Activated CD4-positive, CD25-positive, alpha-beta regulatory T cell treated with anti-CD3 and anti-CD28 coated beads, Interleukin-2, amount 50 U/mL, for 16 hours (primary cell): ENCODE results near the gene PIAS4.

Experiments
- DNase-seq: peaks from one replicate; pipeline ENCODE4 v3.0.0-alpha.2; 2020; ENCODE audit warnings: low read depth, low spot score

PIAS4 gene

DNA sequence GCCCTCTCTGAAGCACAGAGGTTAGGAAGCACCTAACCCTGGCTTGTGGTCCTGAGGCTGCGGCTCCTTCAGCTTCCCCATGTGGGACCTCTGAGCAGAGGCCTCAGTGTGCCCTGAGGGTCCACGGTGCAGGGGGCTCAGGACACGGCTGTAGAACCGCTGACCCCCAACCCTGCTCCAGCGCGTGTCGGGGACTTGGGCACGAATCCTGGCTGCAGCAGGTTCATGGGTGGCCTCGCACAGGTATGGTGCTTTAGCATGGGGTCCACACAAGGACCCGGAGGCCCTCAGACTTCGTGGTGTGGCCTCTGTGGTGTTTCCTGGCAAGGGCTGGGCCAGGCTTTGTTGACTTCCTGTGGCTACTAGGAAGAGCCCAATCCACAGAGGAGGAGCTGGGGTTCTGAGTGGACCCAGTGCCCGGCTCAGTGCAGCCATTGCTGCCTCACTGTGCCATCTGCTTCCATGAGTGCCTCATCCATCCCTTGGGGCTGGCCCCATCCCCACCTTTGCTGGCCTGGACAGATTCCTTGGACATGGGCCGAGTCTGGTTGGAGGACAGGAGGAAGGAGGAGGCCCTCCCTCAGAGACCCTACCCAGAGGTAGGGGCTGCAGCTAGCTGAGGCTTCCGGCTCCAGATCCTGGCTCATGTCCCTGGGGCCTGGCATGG is 34.7 kb downstream of the PIAS4 start:
- DNase-seq = no peak

DNA sequence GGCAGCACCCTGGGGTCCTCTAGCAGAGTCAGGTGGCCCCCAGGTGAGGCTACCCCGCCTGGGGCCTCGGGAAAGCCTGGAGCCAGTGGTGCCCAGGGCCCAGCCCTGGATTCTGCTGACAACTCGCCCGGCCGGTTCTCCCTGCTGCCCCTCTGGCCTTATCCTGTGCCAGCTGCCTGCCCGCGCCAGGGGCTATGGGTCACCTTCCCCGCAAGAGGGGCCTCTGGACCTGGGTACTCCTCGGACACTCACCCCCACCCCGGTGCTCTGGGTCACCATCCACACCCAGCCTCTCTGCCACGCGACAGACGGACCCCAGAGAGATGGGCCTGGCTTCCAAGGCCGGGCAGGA is 35.2 kb downstream of the PIAS4 start:
- DNase-seq = no peak

DNA sequence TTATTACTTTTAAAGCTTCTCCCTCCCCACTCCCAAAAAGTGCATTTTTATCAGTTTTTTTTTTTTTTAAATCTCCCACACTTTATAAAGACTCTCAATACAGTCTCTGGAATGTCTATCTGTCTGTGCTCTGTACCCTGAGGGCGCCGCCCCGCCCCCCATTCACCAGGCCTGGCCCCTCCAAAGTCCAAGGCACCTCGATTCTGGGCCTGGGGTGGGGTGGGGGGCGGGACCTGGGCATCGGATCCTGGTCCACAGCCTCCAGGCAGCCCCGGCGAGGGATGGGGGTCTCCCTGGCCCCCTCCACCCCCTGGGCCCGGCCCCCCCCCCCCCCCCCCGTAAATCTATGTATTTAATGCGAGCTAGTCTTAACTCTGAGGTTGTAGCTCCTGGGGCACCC is 35.9 kb downstream of the PIAS4 start:
- DNase-seq = no peak

DNA sequence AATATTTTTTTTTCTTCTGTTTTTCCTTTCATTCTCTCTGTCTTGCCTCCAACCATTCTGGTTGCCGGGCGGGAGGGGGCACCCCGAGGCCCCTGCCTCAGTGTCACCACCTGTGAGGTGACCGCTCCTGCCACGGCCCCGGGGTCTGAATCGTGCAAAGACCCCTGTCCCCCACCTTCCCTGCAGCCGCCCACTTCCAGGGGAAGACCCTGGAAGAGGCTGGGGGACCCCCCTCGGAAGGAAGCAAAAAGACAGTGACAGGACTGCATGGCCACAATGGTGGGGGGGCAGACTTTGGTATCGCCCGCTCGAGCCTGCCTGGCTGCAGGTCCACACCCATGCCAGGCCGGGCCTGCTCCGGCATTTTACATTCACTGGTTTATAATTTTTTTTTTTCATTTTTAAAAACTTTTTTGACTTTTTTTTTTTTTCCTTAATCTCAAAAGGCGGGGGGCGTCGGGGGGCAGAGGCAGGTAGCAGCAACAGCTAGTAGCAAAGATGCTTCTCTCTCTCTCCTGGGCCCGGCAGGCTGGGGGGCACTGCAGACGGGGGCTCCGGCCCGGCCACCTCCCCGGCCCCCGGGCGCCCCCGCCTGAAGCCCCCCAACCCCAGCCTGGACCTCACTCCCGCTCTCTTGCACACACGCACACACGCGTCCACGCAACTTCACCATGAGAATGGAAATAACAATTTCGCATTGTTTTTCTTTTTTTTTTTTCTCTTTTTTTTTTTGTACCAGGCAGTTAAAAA is 36.6 kb downstream of the PIAS4 start:
- DNase-seq = no peak

DNA sequence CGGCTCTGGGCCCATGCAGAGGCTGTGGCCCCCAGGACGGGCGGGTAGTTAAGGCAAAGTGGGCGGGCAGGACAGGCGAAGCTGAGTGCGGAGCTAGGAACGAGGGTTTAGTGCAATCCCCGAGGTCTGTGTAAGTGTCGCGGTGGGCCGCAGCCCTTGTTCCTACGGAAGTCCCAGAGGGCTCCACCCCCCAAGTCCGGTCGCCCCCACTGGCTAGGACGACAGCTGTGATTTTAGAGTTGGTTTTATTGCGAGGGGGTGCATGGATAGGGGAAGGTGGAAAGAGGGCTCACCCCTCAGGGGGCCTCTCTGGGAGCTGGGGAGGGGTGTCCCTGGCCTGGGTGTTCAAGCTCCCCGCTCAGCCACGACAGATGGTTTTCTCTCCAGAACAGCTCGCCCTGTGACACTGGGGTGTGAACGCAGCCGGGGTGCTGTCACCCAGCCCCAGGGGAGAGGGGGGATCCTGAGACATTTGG is 37.5 kb downstream of the PIAS4 start:
- DNase-seq = no peak

DNA sequence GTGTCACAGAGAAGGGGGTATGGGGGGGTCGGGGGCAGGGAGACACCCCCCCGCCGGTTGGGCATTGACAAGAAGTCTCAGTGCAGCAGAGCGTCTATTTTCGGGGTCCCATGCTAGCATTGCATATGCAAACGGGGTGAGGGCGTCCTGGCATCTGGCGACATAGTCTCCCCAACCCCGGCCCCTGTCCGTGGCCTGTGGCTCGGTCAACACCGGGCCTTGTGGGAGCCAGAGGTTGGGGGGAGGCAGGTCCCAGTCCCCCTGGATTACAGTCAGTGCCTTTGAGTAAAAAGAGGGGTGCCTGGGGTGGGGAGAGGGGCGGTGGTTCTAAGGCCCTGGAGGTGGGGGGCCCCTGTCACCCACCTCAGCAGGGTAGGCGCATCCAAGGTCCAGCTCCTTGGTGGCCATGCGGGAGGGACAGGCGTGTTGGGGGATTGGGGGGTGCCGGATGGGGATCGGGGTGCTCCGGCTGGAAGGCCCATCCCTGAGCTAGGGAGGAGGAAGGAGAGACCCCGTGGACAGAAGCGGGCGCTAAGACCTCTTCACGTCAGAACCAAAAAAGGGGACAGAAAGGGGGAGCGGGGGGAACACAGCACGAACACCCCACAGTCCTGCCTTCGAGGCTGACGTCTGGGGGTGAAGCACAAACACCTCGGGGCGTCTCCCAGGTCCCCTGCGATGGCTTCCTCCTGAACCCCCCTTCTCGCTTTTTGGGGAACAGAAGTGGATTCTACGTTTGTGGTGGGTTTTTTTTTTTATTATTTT is 38.2 kb downstream of the PIAS4 start:
- DNase-seq = no peak

DNA sequence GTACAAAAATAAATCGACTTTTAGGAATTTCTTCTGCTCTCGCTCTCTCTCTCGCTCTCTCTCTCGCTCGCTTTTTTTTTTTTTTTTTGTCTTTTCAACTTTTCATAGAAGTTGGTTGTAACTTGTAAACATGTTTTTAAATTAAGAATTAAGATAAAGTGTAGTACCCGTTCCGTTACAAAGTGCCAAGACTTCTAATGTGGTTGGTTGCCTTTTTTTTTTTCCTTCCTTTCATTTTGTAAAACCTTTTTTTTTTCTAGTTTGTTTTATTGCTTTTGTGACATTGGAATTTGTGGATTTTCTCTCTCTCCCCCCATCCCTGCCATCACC is 38.8 kb downstream of the PIAS4 start:
- DNase-seq = no peak

DNA sequence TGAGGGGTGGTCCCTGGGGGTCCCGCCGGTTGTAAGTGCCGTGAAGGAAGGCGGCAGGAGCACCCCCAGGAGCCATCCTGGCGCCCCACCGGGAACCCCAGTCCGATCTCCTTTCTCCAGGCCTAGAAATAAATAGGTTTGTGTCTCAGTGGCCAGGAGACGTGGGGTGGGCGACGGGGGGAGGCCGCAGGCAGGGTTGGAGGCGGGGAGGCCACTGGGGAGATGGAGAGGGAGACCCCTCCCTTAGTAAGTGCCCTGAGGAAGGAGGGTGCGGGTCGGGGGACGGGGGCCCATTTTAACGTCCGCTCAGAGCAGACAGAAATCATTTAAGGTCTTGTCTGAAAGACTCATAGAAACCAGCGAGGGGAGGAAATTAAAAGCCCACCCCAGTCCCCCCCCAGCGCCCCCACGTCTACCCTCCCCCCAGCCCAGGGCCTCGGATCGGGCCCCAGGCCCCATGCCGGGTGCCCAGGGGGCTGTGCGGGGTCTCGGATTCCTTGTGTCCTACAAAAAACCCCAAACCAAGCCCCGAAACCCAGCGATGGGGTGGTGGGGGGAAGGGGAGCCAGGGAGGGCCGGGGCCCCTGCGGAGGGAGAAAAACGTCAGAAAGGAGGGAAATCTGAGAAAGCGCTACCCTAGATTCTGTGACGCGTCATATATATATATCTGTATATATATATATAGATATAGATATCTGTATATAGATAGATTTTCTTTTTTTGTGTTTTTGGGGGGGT is 39.6 kb downstream of the PIAS4 start:
- no peak for DNase-seq

DNA sequence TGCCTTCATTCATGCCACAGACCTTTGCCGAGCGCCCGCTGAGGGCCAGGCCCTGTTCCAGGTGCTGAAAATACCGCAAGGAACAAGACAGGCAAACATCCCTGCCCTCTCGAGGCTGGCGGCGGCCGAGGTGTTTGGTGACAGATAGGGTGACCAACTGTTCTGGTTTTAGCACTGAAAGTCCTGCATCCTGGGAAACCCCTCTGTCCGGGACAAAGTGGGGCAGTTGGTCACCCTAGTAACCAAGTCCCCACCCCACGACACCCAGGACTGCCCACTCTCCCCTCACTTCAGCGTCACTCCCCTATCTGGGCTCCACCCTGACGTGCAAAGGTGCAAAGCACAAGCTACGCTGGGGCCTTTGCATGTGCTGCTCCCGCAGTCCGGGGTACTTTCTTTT is 41.9 kb downstream of the PIAS4 start:
- no peak for DNase-seq

DNA sequence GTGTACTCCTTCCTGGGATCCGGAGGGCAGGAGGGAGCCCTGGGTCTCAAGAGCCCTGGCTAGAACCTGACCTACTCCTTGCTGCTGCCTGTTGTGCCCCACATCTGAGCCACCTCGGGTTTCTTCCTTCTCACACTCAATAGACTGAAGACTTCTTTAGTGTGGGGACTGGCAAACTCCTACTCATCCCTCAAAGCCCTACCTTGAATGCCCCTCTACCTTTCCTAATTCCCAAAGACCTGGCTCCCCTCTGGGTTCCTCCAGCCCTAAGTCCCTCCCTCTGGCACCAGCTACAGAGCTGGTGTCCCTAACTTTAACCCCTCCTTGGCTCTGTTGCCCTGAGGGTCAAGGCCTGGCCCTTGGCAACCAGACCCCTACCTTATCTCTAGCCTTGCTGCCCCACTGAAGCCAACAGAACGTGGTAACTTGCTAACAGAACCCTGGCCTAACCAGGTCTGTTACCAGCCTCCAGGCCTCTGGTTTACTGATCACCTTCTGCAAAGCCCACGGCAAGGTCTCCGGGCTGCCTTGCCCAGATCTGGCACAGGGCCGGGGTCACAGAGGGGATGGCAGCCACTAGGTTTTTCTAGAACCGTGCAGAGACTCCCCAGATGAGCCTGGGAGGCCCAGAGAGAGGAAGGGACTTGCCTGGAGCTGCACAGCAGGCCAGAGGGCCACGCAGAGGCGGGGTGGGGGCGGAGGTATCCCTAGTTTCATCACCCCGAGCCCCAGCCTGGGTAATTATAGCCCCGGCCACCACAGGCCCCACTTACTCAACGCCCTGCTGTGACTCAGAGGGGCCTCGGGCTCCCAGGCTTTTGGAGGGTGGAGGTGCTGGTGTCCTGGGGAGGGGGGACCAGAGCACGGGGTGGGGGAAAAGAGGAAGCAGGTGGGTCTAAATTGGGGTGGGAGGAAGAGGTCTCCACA is 43.9 kb downstream of the PIAS4 start:
- no peak for DNase-seq

DNA sequence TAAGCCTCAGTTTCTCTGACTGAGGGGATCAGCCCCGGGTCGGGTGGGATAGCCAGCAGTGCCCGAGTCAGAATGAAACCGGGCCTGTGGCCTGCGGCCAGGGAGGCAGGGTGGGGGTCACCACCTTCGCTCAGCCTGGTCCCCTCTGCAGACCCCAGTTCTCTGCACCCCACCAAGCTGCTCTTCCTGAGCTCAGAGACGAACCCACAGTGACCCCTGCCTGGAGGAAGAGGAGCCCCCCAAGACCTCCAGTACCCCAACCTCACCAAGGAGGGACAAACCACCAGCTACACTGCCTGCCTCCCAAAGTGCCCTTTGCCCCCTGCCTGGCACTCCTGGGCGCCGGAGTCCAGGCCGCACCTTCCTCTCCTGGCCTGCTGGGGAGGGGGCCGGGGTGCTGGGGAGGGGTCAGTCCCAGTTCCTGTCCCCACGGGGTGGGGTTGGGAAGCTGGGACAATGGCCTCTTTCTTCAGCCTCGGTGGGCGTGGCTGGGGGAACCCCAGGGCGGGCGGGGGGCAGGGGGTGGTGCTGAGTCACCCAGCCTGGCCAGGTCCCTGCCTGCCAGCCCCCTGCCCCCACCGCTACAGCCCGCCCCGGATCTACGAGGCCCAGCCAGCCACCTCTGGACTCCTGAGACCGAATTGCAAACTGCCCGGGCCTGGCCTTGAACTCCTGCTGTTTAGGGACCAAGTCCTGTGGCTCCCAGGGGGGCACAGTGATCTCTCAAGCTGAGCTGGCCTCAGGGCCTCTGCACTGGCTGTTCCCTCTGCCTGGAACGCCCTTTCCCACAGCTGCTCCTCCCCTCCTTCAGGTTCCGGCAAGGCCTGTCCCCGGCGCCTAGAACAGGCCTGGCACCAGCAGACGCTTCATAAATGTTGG is 44.8 kb downstream of the PIAS4 start:
- no peak for DNase-seq

DNA sequence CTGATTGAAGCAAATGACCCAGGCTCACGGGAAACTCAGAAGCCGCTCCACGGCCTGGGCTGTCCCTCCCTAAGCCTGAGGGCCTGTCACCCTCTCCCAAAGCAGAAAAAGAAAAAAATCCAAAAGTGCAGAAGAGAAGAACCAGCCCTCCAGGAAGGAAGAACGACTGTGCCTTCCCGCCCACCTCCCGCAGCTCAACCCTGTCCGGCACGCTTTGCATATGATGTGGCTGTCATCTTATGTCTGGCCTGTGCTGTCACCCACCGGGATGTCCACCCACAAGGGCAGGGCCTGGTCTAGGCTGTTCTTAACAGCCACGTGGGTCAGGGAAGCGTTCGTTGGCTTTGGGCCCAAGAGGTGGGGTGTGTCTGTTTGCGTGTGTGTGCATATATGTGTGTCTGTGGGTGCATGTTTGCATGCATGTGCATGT is 45.5 kb downstream of the PIAS4 start:
- DNase-seq = no peak

DNA sequence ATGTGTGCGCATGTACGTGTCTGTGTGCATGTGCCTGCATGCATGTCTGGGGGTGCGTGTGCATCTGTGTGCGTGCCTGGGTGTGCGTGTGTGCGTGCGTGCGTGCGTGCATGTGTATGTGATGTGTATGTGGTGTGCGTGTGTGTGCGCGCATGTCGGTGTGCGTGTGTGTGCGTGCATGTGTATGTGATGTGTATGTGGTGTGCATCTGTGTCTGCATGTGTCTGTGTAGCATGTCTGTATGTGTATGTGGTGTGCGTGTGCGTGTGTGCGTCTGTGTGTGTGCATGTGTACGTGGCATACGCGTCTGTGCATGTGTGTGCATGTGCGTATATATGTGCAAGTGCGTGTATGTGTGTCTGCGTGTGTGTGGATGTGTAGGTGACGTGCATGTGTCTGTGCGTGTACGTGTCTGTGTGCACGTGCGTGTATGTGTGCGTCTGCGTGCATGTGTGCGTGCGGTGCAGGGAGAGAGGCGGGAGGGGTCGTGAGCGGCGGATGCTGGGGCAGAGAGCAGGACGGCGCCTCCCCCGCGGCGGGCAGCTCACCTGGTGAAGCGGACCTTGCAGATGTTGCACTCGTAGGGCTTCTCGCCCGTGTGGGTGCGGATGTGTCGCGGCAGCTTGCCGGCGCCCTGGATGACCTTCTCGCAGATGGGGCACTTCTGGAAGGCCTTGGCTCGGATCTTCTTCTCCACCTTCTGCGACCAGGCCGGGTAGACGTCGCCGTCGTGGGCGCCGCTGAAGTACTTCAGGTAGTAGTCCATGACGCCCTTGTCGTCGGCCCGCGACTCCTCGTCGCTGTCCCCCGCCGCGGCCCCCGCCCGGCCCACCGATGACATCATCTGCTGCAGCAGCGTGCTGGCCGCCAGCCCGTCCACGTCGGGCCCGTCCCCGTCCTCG is 46.1 kb downstream of the PIAS4 start:
- no peak for DNase-seq

DNA sequence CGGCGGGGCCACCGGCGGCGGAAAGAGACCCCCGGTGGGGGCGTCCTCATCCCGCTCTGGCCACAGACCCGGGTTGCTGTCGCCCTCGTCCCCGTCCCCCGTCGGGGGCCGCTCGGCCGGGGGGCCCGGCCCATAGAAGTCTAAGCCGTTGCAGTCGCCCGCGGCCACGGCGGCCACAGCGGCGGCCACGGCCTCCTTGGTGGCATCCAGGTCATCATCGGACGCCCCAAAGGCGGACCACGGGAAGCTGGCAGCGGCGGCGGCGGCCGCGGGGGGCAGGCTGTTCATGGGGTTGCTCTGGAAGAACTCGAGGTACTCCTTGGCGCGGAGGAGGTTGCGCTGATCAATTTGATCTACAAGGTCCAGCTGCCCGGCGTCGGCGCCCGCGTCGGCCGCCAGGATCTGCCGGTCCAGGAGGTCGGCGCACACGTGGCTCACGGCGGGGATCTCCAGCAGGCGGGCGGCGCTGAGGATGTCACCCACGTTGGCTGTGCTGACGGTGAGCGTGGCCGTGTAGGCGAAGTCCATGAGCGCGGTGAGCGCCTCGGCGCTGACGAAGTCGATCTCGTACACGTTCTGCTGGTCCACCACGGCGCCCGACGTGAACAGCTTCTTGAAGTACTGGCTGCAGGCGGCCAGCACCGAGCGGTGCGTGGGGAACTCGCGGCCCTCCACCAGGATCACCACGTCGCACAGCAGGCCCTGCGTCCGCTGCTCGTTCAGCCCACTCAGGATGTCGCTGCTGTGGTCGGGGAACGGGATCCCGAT is 47.1 kb downstream of the PIAS4 start:
- DNase-seq = no peak

DNA sequence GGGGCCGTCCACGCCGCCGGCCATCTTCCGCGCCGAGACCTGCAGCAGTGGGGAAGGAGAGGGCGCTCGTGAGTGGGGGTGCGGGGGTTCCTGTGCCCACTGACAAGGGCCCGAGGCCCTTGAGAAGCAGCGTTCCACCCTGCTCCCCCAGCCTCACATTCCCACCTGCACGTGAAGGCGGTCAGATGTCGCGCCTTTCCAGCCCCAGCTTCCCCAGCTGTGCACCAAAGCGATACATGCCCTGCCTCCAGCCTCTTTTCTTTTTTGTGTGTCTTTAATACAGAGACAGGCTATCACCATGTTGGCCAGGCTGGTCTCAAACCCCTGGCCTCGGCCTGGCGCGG is 47.6 kb downstream of the PIAS4 start:
- no peak for DNase-seq

DNA sequence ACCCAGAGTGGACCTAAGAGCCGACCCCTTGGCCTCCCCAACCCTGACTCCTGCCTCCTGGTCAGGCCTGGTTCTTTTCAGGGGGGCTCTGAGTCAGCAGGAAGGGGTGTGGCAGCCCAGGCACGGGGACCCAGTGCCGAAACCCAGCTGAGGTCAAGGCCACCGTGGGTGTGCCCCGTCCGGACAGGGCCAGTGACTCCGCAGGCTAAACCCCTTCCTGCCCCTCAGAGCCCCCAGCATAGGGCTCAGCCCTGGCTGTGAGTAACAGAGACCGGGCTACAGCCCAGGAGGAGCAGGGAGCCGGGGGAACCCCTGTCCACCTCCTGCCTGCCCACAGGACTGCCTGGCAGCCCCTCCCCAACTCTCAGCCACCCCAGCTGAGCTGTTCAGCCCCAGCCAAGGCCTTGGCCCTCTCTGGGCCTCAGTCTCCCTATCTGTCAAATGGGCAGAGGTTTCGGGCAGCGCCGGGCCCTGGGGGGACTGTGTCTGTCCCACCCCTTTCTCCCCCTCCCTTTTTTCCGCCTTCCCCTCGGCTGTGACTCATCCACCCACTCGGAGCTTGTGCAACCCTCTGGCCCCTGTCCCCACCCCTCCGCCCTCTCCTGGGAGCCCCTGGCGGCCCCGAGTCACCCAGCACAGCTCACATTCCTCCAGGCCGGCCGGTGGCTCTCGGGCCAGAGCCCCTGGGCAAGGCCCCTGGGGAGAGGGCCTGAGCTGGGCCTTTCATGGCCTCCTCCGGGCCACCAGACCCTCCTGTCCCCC is 50.6 kb downstream of the PIAS4 start:
- no peak for DNase-seq

DNA sequence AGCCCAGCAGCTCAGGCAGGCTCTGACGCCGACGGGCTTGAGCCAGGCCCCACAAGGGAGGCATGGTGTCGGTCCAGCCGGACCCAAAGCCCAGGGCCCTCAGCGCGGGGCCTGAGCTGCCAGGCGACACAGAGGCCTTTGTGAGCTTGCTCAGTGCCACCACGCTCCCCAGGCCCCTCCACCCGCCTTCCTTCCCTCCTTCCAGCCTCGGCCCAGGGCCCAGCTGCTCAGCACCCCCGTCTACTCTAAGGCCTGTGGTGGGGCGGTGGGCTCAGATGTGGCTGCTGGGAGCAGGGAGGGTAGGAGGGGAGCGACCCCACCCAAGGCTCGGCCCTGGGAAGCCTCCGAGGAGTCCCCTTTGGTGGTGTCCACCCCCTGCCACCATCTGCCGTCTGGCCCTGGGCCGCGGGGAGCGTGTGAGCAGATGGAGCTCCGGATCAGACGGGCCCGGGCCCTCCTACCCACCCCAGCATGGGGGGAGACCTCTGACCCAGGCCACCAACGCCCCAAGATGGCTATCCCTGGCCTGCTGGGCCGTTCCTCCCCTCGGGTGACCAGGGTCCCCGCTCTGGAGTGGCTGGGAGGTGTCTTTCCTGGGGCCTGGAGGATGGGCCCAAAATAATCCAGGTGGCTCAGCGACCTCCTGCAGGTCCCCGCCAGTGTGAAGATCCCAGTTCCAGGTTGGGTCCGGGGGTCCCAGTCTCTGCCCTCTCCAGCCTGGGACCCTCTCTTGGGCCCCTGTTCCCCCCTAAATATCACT is 51.3 kb downstream of the PIAS4 start:
- DNase-seq = no peak
